HFF-Myc (cell line): ENCODE data around the gene CLDN15.

Experiments
- DNase-seq: peaks from one replicate; pipeline ENCODE4 v3.0.0-alpha.2; 2011; ENCODE audit warnings: low read depth; ENCODE audit errors: extremely low read depth
- H3K4me3 ChIP-seq: replicated peaks from 2 replicates; pipeline ENCODE4 v1.5.1; 2011; ENCODE audit warnings: low read depth, mild to moderate bottlenecking, control low read depth, low read length
- CTCF ChIP-seq: IDR thresholded peaks from 2 replicates; pipeline ENCODE4 v1.5.1; 2012; ENCODE audit warnings: mild to moderate bottlenecking, low read depth, low read length, control low read depth; ENCODE audit errors: missing control alignments

The CLDN15 gene

GRCh38 chr7:101218236-101219125, 19.1 kb downstream of the CLDN15 start:
- H3K4me3 ChIP-seq = peak overlapping the region; percentile 85
- DNase-seq = no peak
- no peak for TF ChIP-seq CTCF

GRCh38 chr7:101217388-101218235, 20.0 kb downstream of the CLDN15 start, which contains the start of the genes PLOD3 and ZNHIT1:
Gene PLOD3 (minus strand): TSS chr7:101217581. CDS start chr7:101217274, 307 bp downstream.
Gene ZNHIT1 (plus strand): TSS chr7:101218165. CDS start chr7:101218196, 31 bp downstream.
- no peak for TF ChIP-seq CTCF

GRCh38 chr7:101216860-101217387, 20.7 kb downstream of the CLDN15 start:
- H3K4me3 ChIP-seq = peak overlapping the region; percentile 85
- DNase-seq = no peak

More at GRCh38 chr7:101217388-101218235, 20.0 kb downstream of the CLDN15 start, which contains the start of the genes PLOD3 and ZNHIT1:
- DNase-seq = peak; percentile 98
- peak within 1 kb of the TSS; percentile 85 for H3K4me3 ChIP-seq

GRCh38 chr7:101216001-101216859, 21.4 kb downstream of the CLDN15 start:
- peak overlapping the region; percentile 85 for H3K4me3 ChIP-seq
- DNase-seq = no peak
- TF ChIP-seq CTCF = no peak

More at GRCh38 chr7:101216860-101217387, 20.7 kb downstream of the CLDN15 start:
- no peak for TF ChIP-seq CTCF

- no peak overlapping the region for H3K4me3 ChIP-seq
- DNase-seq = no peak
- no peak for TF ChIP-seq CTCF
Observed at GRCh38 chr7:101212014-101212413, 25.6 kb downstream of the CLDN15 start.
